ENCODE results near the gene LYRM4.
"Not testable (repeated sequence)": the region's sequence is repeated elsewhere in the genome, so short reads cannot be mapped to it uniquely, and the experiment has no call there.

The LYRM4 gene

GRCh38 chr6:5122504-5123112, 138.1 kb downstream of the LYRM4 start:
- no peak overlapping the region for H2AFZ ChIP-seq (ENCODE audit: low read length, unreplicated experiment)
- no peaks in the 10 kb centered on the region for H3K79me2 ChIP-seq (ENCODE audit: control insufficient read depth, insufficient read depth, low read length, unreplicated experiment)
- no peak overlapping the region for H3K4me3 ChIP-seq (ENCODE audit: low read depth, low read length)
- H3K4me1 ChIP-seq (ENCODE audit: control insufficient read depth, insufficient read depth, low read length, unreplicated experiment) = peaks cover 26% of the 10 kb centered on the region
- no peak overlapping the region for H3K27ac ChIP-seq (ENCODE audit: low read depth, low read length)
- no peaks in the 10 kb centered on the region for H3K27me3 ChIP-seq (ENCODE audit: insufficient read depth, low read length)
- no peaks in the 10 kb centered on the region for H3K36me3 ChIP-seq (ENCODE audit: insufficient read depth, low read length)

- Histone ChIP-seq H2AFZ (ENCODE audit: low read length, unreplicated experiment) (no peak overlapping the region), H3K27me3 (ENCODE audit: insufficient read depth, low read length) (no peaks in the 10 kb centered on the region), H3K36me3 (ENCODE audit: insufficient read depth, low read length) (no peaks in the 10 kb centered on the region), H3K4me1 (ENCODE audit: control insufficient read depth, insufficient read depth, low read length, unreplicated experiment) (peaks cover 26% of the 10 kb centered on the region), H3K4me3 (ENCODE audit: low read depth, low read length) (no peak overlapping the region), H3K27ac (ENCODE audit: low read depth, low read length) (no peak overlapping the region), H3K79me2 (ENCODE audit: control insufficient read depth, insufficient read depth, low read length, unreplicated experiment) (no peaks in the 10 kb centered on the region)
These were observed 138.8 kb downstream of the LYRM4 start for GRCh38 chr6:5121956-5122355.

GRCh38 chr6:5121479-5121878, 139.3 kb downstream of the LYRM4 start:
- Histone ChIP-seq H3K36me3 (ENCODE audit: insufficient read depth, low read length) (no peaks in the 10 kb centered on the region), H2AFZ (ENCODE audit: low read length, unreplicated experiment) (no peak overlapping the region), H3K27ac (ENCODE audit: low read depth, low read length) (no peak overlapping the region), H3K79me2 (ENCODE audit: control insufficient read depth, insufficient read depth, low read length, unreplicated experiment) (no peaks in the 10 kb centered on the region), H3K4me1 (ENCODE audit: control insufficient read depth, insufficient read depth, low read length, unreplicated experiment) (peaks cover 23% of the 10 kb centered on the region), H3K4me3 (ENCODE audit: low read depth, low read length) (no peak overlapping the region), H3K27me3 (ENCODE audit: insufficient read depth, low read length) (no peaks in the 10 kb centered on the region)

- H3K27ac ChIP-seq (ENCODE audit: low read depth, low read length); H2AFZ ChIP-seq (ENCODE audit: low read length, unreplicated experiment); H3K79me2 ChIP-seq (ENCODE audit: control insufficient read depth, insufficient read depth, low read length, unreplicated experiment); H3K4me3 ChIP-seq (ENCODE audit: low read depth, low read length); H3K27me3 ChIP-seq (ENCODE audit: insufficient read depth, low read length); H3K36me3 ChIP-seq (ENCODE audit: insufficient read depth, low read length): not testable (repeated sequence)
- peaks cover 14% of the 10 kb centered on the region for H3K4me1 ChIP-seq (ENCODE audit: control insufficient read depth, insufficient read depth, low read length, unreplicated experiment)
These were observed 140.2 kb downstream of the LYRM4 start for GRCh38 chr6:5120543-5120942.

GRCh38 chr6:5120011-5120410, 140.7 kb downstream of the LYRM4 start:
- no peak overlapping the region for H3K27ac ChIP-seq (ENCODE audit: low read depth, low read length)
- peaks cover 8% of the 10 kb centered on the region for H3K4me1 ChIP-seq (ENCODE audit: control insufficient read depth, insufficient read depth, low read length, unreplicated experiment)
- H3K4me3 ChIP-seq (ENCODE audit: low read depth, low read length) = no peak overlapping the region
- H3K27me3 ChIP-seq (ENCODE audit: insufficient read depth, low read length) = no peaks in the 10 kb centered on the region
- H3K36me3 ChIP-seq (ENCODE audit: insufficient read depth, low read length) = no peaks in the 10 kb centered on the region
- H2AFZ ChIP-seq (ENCODE audit: low read length, unreplicated experiment) = no peak overlapping the region
- no peaks in the 10 kb centered on the region for H3K79me2 ChIP-seq (ENCODE audit: control insufficient read depth, insufficient read depth, low read length, unreplicated experiment)

GRCh38 chr6:5119090-5119951, 141.4 kb downstream of the LYRM4 start:
- peaks cover 2% of the 10 kb centered on the region for H3K4me1 ChIP-seq (ENCODE audit: control insufficient read depth, insufficient read depth, low read length, unreplicated experiment)
- no peak overlapping the region for H3K27ac ChIP-seq (ENCODE audit: low read depth, low read length)
- H3K27me3 ChIP-seq (ENCODE audit: insufficient read depth, low read length) = no peaks in the 10 kb centered on the region
- H3K4me3 ChIP-seq (ENCODE audit: low read depth, low read length) = no peak overlapping the region
- no peaks in the 10 kb centered on the region for H3K36me3 ChIP-seq (ENCODE audit: insufficient read depth, low read length)
- H2AFZ ChIP-seq (ENCODE audit: low read length, unreplicated experiment) = no peak overlapping the region
- no peaks in the 10 kb centered on the region for H3K79me2 ChIP-seq (ENCODE audit: control insufficient read depth, insufficient read depth, low read length, unreplicated experiment)

GRCh38 chr6:5116243-5116991, 144.3 kb downstream of the LYRM4 start:
- peaks cover 14% of the 10 kb centered on the region for H3K4me1 ChIP-seq (ENCODE audit: control insufficient read depth, insufficient read depth, low read length, unreplicated experiment)
- no peak overlapping the region for H3K27ac ChIP-seq (ENCODE audit: low read depth, low read length)
- H2AFZ ChIP-seq (ENCODE audit: low read length, unreplicated experiment) = no peak overlapping the region
- H3K4me3 ChIP-seq (ENCODE audit: low read depth, low read length) = no peak overlapping the region
- H3K36me3 ChIP-seq (ENCODE audit: insufficient read depth, low read length) = no peaks in the 10 kb centered on the region
- H3K79me2 ChIP-seq (ENCODE audit: control insufficient read depth, insufficient read depth, low read length, unreplicated experiment) = no peaks in the 10 kb centered on the region
- H3K27me3 ChIP-seq (ENCODE audit: insufficient read depth, low read length) = no peaks in the 10 kb centered on the region

GRCh38 chr6:5115168-5115567, 145.6 kb downstream of the LYRM4 start:
- no peaks in the 10 kb centered on the region for H3K79me2 ChIP-seq (ENCODE audit: control insufficient read depth, insufficient read depth, low read length, unreplicated experiment)
- H3K36me3 ChIP-seq (ENCODE audit: insufficient read depth, low read length) = no peaks in the 10 kb centered on the region
- H3K27ac ChIP-seq (ENCODE audit: low read depth, low read length) = no peak overlapping the region
- H2AFZ ChIP-seq (ENCODE audit: low read length, unreplicated experiment) = no peak overlapping the region
- H3K4me3 ChIP-seq (ENCODE audit: low read depth, low read length) = no peak overlapping the region
- H3K27me3 ChIP-seq (ENCODE audit: insufficient read depth, low read length) = no peaks in the 10 kb centered on the region
- H3K4me1 ChIP-seq (ENCODE audit: control insufficient read depth, insufficient read depth, low read length, unreplicated experiment) = peaks cover 14% of the 10 kb centered on the region

GRCh38 chr6:5113096-5113495, 147.7 kb downstream of the LYRM4 start:
- no peak overlapping the region for H3K4me3 ChIP-seq (ENCODE audit: low read depth, low read length)
- H3K36me3 ChIP-seq (ENCODE audit: insufficient read depth, low read length) = no peaks in the 10 kb centered on the region
- H3K79me2 ChIP-seq (ENCODE audit: control insufficient read depth, insufficient read depth, low read length, unreplicated experiment) = no peaks in the 10 kb centered on the region
- peaks cover 14% of the 10 kb centered on the region for H3K4me1 ChIP-seq (ENCODE audit: control insufficient read depth, insufficient read depth, low read length, unreplicated experiment)
- no peaks in the 10 kb centered on the region for H3K27me3 ChIP-seq (ENCODE audit: insufficient read depth, low read length)
- no peak overlapping the region for H2AFZ ChIP-seq (ENCODE audit: low read length, unreplicated experiment)
- H3K27ac ChIP-seq (ENCODE audit: low read depth, low read length) = peak overlapping the region; percentile 48; the same call in 1 of the 2 replicates

GRCh38 chr6:5112066-5112799, 148.5 kb downstream of the LYRM4 start:
- Histone ChIP-seq H3K4me3 (ENCODE audit: low read depth, low read length) (no peak overlapping the region), H3K36me3 (ENCODE audit: insufficient read depth, low read length) (no peaks in the 10 kb centered on the region)

More at GRCh38 chr6:5112066-5112799, 148.5 kb downstream of the LYRM4 start:
- Histone ChIP-seq H3K27ac (ENCODE audit: low read depth, low read length) (peak overlapping the region; percentile 48; the same call in 1 of the 2 replicates), H3K4me1 (ENCODE audit: control insufficient read depth, insufficient read depth, low read length, unreplicated experiment) (peaks cover 14% of the 10 kb centered on the region), H2AFZ (ENCODE audit: low read length, unreplicated experiment) (no peak overlapping the region), H3K27me3 (ENCODE audit: insufficient read depth, low read length) (no peaks in the 10 kb centered on the region), H3K79me2 (ENCODE audit: control insufficient read depth, insufficient read depth, low read length, unreplicated experiment) (no peaks in the 10 kb centered on the region)
